GM18508 (cell line): ENCODE results near the gene GARRE1.
"Not testable (repeated sequence)": the region's sequence is repeated elsewhere in the genome, so short reads cannot be mapped to it uniquely, and the experiment has no call there.

Source experiments
- ATAC-seq: cut with Tn5 transposase; IDR thresholded peaks from one replicate; pipeline ENCODE4 v1.9.1; 2021; ENCODE audit warnings: moderate number of reproducible peaks; ENCODE audit not compliant: insufficient read depth, unreplicated experiment

GARRE1 gene

DNA sequence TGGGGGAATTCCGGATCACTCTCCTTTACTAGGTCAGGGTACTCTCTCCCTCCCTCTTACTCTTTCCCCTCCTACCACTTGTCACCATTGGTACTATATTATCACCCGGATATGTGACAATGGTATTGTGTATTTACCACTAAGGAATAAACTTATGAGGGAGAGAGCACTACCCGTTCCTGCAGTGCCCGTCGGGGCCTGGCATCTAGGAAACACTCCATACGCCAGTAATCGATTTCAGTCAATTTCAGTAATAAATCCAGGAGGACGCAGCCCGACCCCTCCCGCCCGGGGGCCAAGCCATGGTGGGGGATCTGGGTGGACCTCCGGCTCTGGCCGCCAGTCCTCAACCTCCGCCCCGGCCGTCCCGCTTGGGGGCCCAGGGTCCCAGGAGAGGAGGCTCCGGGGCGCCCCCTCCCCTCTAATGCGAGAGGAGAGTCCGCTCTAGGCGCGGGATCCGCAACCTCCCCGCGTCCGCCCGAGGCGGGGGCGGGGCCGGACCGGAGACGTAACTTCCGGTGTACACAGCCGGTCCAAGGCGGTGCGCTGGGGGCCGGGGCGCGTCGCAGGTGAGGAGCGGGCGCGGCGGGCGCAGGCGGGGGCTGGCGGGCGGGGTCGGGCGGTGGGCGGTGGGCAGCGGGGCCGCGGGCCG, at the start of gene GARRE1:
Gene GARRE1, plus strand, starts transcription at position 509 of the 652 bp plus-strand sequence. CDS start 45,920 bp downstream, outside the sequence.
- no peak for ATAC-seq

GRCh38 chr19:34205324-34205723, 49.0 kb upstream of the GARRE1 start:
- not testable (repeated sequence) for ATAC-seq

DNA sequence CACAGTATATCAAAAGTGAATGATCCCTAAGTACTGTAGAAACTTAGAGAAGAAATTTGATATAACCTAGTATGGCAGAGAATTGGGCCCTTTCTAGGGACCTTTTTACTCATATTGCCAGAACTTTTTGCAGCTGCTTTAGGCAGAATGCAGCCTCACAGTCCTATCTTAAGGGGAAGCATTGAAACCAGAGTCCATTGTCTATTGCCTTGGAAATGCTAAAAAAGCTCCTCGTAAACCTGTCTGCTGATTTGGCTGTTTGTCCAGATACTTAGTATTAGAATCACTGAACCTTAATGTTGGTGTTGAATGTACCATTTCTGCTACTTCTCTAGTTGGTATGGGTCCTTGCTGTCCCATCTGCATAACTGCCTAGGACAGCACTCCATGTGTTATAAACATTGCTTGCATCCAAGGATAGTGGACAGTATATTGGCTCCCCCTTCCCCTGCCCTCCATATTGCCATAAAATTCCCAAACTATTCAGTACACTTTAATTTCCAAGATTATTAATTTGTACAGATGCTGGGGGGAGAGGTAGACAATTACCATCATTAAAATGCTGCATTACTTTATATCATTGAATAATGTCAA, 46.0 kb upstream of the GARRE1 start:
- no peak for ATAC-seq

DNA sequence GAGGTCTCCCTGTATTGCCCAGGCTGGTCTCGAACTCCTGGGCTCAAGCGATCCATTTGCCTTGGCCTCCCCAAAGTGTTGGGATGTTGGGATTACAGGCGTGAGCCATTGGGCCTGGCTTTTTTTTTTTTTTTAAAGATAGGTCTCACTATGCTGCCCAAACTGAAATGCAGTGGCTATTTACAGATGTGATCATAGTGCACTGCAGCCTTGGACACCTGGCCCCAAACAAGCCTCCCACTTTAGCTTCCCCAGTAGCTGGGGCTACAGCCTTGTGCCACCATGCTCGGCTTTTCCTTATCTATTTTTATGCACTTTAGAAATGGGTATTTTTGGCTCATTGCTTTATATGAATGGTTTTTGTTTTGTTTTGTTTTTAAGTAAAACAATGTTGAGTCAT, 44.6 kb upstream of the GARRE1 start:
- ATAC-seq, result no peak

GRCh38 chr19:34213283-34213682, 41.1 kb upstream of the GARRE1 start:
- ATAC-seq, result no peak

DNA sequence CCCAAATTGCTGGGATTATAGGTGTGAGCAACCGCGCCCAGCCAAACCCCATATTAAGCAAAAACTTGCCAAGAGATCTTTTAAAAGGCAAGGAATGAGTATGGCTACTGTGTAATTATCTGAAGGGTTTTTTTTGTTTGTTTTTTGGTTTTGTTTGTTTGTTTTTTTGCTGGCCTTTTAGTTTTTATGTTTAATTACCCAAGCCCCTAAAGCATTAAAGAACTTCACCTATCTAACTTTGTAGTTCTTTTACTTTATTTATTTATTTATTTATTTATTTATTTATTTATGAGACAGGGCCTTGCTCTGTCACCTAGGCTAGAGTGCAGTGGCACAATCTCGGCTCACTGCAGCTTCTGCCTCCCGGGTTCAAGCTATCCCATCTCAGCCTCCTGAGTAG, 40.3 kb upstream of the GARRE1 start:
- no peak for ATAC-seq

DNA sequence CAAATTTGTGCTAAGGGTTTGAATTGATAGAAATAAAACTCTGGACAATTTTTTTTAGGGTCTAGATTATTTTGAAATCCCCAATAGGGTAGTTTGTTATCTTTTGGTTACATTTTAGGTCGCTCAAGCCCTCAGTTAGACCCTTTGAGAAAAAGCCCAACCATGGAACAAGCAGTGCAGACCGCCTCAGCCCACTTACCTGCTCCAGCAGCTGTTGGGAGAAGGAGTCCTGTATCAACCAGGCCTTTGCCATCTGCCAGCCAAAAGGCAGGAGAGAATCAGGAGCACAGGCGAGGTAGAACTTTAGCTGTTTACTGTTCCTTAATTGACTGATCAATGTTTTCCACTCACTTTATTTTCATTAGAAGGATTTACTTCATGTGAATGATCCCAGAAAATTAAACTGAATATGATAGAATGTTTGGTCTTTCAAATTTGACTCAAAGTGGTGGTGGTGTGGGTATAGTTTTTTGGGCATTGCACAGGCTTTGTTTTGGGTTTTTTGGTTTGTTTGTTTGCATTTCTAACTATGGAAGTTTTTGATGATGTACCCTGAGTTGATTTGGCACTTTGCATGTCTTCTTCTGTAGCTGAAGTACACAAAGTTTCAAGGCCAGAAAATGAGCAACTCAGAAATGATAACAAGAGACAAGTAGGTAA, 39.2 kb upstream of the GARRE1 start:
- ATAC-seq, result no peak

GRCh38 chr19:34215666-34216038, 38.7 kb upstream of the GARRE1 start:
- no peak for ATAC-seq

DNA sequence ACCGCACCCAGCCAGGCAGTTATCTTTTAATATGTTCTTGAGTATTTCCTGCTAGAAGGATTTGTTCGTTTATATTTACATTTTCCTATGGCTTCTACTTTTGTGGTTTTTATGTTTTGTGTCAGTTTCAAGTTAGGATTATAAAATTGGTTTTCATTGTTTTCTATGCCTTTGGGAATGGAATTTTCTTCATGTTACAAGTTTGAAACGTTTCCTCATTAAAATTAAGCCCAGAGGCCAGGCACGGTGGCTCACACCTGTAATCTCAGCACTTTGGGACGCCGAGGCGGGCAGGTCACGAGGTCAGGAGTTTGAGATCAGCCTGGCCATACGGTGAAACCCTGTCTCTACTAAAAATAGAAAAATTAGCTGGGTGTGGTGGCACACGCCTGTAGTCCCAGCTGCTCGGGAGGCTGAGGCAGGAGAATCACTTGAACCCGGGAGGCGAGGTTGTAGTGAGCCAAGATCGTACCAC, 37.6 kb upstream of the GARRE1 start:
- not testable (repeated sequence) for ATAC-seq

DNA sequence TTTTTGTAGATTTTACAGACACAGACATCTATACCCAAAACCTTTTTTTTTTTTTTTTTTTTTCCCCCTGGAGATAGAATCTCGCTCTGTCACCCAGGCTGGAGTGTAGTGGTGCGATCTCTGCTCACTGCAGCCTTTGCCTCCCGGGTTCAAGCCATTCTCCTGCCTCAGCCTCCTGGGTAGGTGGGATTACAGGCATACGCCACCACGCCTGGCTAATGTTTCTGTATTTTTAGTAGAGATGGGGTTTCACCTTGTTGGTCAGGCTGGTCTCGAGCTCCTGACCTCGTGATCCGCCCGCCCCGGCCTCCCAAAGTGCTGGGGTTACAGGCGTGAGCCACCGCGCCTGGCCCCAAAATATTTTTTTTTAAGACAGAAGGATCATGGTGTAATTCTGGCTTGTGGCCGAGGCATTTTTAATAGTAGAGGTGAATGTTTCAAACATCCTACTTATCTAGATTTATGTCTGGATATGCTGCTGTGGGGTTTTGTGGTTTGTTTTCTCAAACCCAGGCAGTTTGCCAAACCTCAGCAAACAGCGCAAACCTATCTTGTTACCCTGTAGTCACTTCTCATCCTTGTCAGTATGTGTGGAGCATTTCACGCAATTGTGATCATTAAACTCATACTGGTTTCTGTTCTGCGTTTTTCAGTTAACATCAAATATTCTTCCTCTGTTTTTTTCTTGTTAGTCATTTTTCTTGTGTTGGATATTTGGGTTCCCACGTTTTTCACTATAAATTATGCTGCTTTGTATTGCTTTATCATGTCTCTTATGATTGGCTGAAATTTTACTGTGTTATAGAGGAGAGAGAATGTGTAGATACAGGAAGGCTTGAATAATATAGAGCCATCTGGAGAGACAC, 36.2 kb upstream of the GARRE1 start:
- ATAC-seq, result no peak

DNA sequence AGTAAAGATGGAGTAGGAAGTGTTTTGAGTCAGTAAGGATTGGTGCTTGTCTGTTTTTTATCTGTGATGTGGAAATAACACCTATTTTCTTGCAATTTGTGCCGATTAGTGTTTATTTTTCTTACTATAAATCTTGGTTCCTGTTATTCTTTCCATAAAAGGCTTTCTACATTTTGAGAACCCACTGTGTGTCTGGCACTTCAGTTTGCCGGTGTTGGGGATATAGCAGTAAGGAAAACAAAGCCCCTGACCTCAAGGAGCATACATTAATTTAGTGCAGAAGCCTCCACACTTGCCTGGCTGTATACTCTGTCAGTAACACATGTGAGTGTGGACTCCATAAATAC, 35.6 kb upstream of the GARRE1 start:
- no peak for ATAC-seq

DNA sequence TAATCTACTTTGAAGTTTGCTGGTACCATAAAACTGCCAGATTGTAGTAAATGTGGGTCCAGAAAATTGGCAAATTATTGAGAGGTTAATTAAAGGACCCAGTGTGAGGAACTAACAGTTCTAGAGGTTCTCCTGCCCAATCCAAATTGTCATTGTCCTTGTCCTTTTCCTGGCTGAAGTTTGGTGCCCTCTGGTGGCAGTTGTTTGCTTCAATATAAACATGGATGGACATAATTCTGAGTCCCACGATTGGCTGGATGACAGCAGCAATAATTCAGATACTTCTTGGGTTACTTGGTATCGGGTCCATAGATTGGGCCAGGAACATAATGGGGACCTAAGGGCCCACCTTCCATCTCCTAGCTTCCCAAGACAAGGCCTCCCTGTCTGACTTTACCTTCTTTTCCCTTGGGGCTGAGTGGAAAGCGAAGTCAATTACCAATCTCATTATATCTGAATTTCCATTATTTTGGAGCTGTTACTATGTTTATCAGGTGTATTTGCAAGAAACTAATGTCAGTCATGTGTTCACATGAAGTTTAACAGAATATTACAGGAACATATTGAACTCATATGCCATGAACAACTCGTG, 33.8 kb upstream of the GARRE1 start:
- no peak for ATAC-seq

GRCh38 chr19:34222386-34222785, 32.0 kb upstream of the GARRE1 start:
- no peak for ATAC-seq

GRCh38 chr19:34224996-34225658, 29.2 kb upstream of the GARRE1 start:
- ATAC-seq, result no peak

DNA sequence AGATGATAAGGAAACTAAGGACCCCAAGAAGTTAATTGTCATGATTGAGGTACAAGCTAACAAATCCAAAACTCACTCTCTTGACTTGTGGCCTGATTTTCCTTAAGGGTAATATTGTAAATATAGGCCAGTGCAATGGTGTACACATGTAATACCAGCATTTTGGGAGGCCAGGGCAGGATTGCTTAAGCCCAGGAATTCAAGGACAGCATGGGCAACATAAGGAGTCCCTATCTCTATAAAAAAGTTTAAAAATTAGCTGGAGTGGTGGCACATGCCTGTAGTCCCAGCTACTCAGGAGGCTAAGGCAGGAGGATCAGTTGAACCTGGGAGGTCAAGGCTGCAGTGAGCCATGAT, 28.7 kb upstream of the GARRE1 start:
- ATAC-seq, result no peak

GRCh38 chr19:34226036-34226435, 28.3 kb upstream of the GARRE1 start:
- no peak for ATAC-seq

GRCh38 chr19:34228347-34228746, 26.0 kb upstream of the GARRE1 start:
- no peak for ATAC-seq

DNA sequence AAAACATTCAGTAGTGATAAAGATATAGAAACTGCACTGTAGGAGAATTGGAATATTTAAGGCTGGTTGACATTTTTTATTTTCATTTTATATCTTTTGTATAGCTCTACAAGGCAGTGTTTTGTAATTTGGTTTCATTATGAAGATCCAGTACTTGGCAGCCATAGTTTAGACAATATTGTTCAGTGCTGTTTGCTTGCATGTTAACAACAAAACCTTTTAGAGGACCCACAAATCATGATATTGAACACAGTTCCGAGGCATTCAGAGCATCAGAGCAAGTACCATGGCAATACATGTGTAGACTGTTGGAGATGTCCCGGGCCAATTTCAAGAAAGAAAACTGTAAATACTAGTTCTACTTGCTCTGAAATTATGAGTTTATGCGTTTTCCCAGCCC, 25.6 kb upstream of the GARRE1 start:
- ATAC-seq, result no peak

GRCh38 chr19:34229721-34230120, 24.6 kb upstream of the GARRE1 start:
- no peak for ATAC-seq

DNA sequence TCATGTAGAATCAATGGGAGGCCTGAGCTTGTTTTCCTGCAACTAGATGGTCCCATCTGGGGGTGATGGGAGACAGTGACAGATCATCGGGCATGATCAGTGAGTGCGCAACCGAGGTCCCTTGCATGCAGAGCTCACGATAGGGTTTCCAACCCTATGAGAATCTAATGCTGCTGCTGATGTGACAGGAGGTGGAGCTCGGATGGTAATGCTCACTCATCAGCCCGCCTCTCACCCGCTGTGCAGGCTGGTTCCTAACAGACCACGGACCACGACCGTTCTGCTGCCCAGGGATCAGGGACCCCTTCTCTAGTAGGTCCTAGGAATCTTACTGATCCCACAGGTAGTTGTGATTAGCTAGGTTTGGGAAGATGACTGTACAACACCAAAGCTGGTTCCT, 23.5 kb upstream of the GARRE1 start:
- ATAC-seq, result no peak
